Hepatocyte (in vitro differentiated cells): ENCODE data around the gene AKAP13.

Source experiments
- CTCF ChIP-seq: fragments of 200-600 bp; sonication (generic); IDR thresholded peaks from 2 replicates; pipeline ENCODE4 v1.5.1; 2016; ENCODE audit warnings: antibody characterized with exemption, mild to moderate bottlenecking; ENCODE audit not compliant: poor library complexity
- EZH2 ChIP-seq: fragments of 200-600 bp; sonication (generic); IDR thresholded peaks from 2 replicates; pipeline ENCODE4 v1.6.1; 2016; ENCODE audit warnings: antibody characterized with exemption, mild to moderate bottlenecking, borderline replicate concordance

GRCh38 chr15:85463976-85464375 is 83.6 kb downstream of the AKAP13 start:
- no peak for TF ChIP-seq CTCF
- no peak for TF ChIP-seq EZH2
